GM12865 (cell line): Measurements from ENCODE around the gene ATP6V0C.

Experiments
- DNase-seq: peaks from one replicate; pipeline ENCODE4 v3.0.0; 2010; ENCODE audit warnings: low read depth
- H3K4me3 ChIP-seq: 2 replicates; pipeline ENCODE4 v1.5.1; 2011; ENCODE audit warnings: mild to moderate bottlenecking, low read depth, low read length, control low read depth
- TF ChIP-seq, protein P1 (sequence below): IDR thresholded peaks from 2 replicates; pipeline ENCODE4 v1.5.1; 2011; ENCODE audit warnings: low read length, control low read depth, low read depth, inconsistent platforms; ENCODE audit not compliant: insufficient read depth; ENCODE audit errors: missing control alignments

ATP6V0C gene

DNA sequence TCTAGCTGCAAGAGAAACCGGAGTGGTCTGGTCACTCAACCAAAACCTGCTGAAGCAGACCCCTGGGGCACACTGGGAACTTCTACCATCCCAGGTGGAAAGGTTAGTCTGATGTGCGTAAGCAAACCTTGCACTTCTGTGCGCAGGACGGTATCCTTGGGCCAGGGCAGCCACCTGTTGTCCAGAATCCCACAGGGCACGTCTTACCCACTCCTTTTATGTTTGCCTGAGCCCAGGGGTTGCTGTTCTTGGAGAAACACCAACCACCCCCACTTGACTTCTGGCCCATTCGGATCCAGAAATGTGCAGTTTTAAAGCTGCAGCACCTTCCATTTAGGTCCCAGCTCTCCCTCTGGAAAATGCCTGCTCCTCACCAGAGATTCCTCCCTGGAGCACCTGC is 20.1 kb upstream of the ATP6V0C start:
- TF ChIP-seq, protein P1, sequence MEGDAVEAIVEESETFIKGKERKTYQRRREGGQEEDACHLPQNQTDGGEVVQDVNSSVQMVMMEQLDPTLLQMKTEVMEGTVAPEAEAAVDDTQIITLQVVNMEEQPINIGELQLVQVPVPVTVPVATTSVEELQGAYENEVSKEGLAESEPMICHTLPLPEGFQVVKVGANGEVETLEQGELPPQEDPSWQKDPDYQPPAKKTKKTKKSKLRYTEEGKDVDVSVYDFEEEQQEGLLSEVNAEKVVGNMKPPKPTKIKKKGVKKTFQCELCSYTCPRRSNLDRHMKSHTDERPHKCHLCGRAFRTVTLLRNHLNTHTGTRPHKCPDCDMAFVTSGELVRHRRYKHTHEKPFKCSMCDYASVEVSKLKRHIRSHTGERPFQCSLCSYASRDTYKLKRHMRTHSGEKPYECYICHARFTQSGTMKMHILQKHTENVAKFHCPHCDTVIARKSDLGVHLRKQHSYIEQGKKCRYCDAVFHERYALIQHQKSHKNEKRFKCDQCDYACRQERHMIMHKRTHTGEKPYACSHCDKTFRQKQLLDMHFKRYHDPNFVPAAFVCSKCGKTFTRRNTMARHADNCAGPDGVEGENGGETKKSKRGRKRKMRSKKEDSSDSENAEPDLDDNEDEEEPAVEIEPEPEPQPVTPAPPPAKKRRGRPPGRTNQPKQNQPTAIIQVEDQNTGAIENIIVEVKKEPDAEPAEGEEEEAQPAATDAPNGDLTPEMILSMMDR, result no peak
- DNase-seq, result no peak
- no peak overlapping the region for H3K4me3 ChIP-seq

DNA sequence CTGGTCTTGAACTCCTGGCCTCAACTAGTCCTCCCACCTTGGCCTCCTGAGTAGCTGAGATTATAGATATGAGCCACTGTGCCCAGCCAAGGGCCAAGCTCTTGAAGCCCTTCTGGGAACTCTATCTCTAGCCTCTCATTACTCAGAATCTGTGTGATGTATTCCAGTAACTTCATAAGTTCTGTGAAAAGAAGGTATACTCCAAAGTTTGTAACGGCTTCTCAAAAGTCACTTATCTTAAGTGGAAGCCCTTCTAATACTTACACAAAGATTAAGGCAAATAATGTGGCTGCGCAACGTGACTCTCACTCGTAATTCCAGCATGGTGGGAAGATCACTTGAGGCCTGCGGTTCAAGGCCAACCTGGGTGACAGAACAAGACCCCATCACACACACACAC is 19.1 kb upstream of the ATP6V0C start:
- no peak overlapping the region for H3K4me3 ChIP-seq
- TF ChIP-seq, protein P1, result no peak
- DNase-seq, result no peak

DNA sequence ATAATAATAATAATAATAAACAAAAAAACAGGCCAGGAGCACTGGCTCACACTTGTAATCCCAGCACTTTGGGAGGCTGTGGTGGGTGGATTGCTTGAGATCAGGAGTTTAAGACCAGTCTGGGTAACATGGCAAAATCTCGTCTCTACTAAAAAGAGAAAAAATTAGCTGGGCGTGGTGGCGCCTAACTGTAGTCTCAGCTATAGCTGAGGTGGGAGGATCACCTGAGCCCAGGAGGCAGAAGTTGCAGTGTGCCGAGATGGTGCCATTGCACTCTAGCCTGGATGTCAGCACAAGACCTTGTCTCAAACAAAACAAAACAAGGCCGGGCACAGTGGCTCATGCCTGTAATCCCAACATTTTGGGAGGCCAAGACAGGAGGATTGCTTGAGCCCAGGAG is 18.7 kb upstream of the ATP6V0C start:
- H3K4me3 ChIP-seq, result no peak overlapping the region
- TF ChIP-seq, protein P1, result no peak
- no peak for DNase-seq

- TF ChIP-seq, protein P1, result no peak
- DNase-seq, result no peak
- no peak overlapping the region for H3K4me3 ChIP-seq
These were observed 17.3 kb upstream of the ATP6V0C start for GRCh38 chr16:2496223-2497115.

DNA sequence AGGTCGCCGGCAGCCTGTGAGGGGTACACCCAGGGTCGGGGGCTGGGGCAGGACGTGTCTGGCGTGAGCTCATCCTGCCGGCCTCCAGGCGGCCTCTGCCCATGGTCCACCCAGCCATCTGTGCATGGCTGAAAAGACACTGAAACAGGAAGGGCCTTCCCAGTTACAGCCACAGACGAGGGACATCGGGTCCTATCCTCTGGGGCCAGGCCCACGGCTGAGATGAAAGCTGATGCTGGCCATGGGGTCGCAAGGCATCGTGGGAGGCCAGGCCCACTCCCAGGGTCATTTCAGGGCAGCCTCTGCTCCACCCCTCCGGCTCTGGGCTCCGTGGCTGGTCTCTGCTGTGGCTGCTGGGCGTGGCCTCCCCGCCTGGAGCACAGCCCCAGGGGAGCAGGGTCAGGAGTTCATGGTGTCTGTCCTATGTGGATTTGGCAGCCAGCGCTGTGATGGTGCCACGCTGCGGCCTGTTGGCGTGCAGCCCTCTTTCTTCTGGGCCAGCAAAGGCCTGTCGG is 16.6 kb upstream of the ATP6V0C start:
- TF ChIP-seq, protein P1, result no peak
- H3K4me3 ChIP-seq, result no peak overlapping the region
- DNase-seq, result no peak

DNA sequence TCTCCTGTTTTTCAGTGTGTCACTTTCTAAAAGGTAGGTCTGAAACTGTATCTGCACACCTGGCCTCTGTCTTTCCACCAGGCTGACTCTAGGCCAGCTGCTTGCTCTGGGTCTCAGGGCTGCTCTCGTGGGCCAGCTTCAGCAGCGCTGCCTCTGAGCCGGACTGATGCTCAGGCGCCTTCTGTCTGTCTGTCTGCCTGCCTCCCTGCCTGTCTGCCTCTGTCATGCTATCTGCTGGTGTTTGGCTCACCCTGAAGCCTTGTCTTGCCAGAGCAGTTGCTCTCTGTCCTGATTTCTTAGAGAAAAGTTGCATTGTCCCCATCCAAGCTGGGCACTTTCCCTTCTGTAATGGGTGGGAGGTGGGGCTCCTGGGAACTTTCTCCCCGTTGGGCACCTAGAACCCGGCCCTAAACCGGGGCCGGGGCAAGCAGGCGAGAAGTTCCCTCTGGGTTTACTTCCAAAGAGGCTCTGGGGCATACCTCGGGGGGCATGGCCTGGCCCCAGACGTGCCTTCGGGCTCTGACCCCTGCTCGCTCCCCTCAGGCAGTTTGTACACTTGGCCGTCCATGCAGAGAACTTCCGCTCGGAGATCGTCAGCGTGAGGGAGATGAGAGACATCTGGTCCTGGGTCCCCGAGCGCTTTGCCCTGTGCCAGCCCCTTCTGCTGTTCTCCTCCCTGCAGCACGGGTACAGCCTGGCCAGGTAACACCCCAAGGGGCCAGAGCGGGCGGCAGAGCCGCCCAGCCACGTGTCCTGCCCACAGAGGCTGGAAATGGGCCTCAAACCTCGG is 15.9 kb upstream of the ATP6V0C start:
- DNase-seq, result no peak
- H3K4me3 ChIP-seq, result no peak overlapping the region
- TF ChIP-seq, protein P1, result no peak
